HCT116 (cell line): ENCODE results near the gene DELE1. TPM values are rescaled to one million over a fixed set of nuclear protein-coding genes. Genes with fewer than 3 reads are reported as not detected.

Experiments used
- ATAC-seq: fragments of 200-7000 bp; cut with Tn5 transposase; 2 replicates; pipeline ENCODE4 v1.9.1; 2020; ENCODE audit warnings: mild to moderate bottlenecking, moderate library complexity
- BruUV-seq: library from RNA; stranded (reverse); fragments of 400-500 nt; replicated peaks from 2 replicates; lab custom pipeline; 2021; lab: Mats Ljungman, UMichigan
- CTCF ChIA-PET: fragments of 300-600 bp; sonication (Branson Sonifier 250); formaldehyde crosslinking; loops from one replicate; lab custom pipeline; 2021; ENCODE audit warnings: antibody characterized with exemption; lab: Charles Lee
- POLR2A ChIA-PET: fragments of 300-600, 350-600 bp; sonication (Branson Sonifier 250); formaldehyde crosslinking; loops from one replicate; lab custom pipeline; 2021; ENCODE audit warnings: antibody characterized with exemption; lab: Charles Lee
- RAD21 ChIA-PET, 2 experiments: fragments of 300-600 bp; sonication (Branson Sonifier 250); formaldehyde crosslinking; loops; one replicate each; lab custom pipeline; 2023; ENCODE audit warnings: low total read pairs in 2 of 2; ENCODE audit not compliant: uncharacterized antibody in 2 of 2, unreplicated experiment in 2 of 2, low non-redundant PET in 1 of 2; lab: Charles Lee
- DNase-seq: peaks from one replicate; pipeline ENCODE4 v3.0.0-alpha.2; 2010; ENCODE audit warnings: low read depth, low spot score
- H2AFZ ChIP-seq: fragments of 200-600 bp; shearing (Covaris generic), sonication (generic); 2 replicates; pipeline ENCODE4 v1.6.1; 2017; ENCODE audit warnings: low read depth, mixed run types, mixed read lengths, antibody characterized with exemption, low read length; ENCODE audit not compliant: poor library complexity, severe bottlenecking
- H3K27ac ChIP-seq: 2 replicates; pipeline ENCODE4 v1.5.1; 2012; ENCODE audit warnings: low read depth, low read length
- H3K27me3 ChIP-seq: fragments of 200-600 bp; sonication (generic); 2 replicates; pipeline ENCODE4 v1.6.1; 2016; ENCODE audit warnings: mixed run types, low read length, mixed read lengths; ENCODE audit not compliant: insufficient read depth
- H3K36me3 ChIP-seq, 2 experiments: fragments of 200-500 bp in 1 of 2; fragments of 200-600 bp in 1 of 2; sonication (Bioruptor generic) in 1 of 2; sonication (generic) in 1 of 2; 2 replicates each; pipeline versions ENCODE4 v1.5.1 to v1.6.1; 2014 to 2016; ENCODE audit warnings: low read length in 2 of 2, inconsistent platforms in 1 of 2, mixed read lengths in 1 of 2, mixed run types in 1 of 2; ENCODE audit not compliant: insufficient read depth in 2 of 2, control insufficient read depth in 1 of 2
- H3K4me1 ChIP-seq, 2 experiments: fragments of 200-600 bp in 1 of 2; sonication (generic) in 1 of 2; 2 replicates each; pipeline versions ENCODE4 v1.5.1 to v1.6.1; 2012 to 2017; ENCODE audit warnings: low read length in 2 of 2, inconsistent platforms in 1 of 2, mild to moderate bottlenecking in 1 of 2, mixed read lengths in 1 of 2, mixed run types in 1 of 2, moderate library complexity in 1 of 2; ENCODE audit not compliant: insufficient read depth in 2 of 2, control insufficient read depth in 1 of 2
- H3K4me2 ChIP-seq: fragments of 200-600 bp; sonication (generic); 2 replicates; pipeline ENCODE4 v1.6.1; 2017; ENCODE audit warnings: mixed run types, low read length, mixed read lengths
- H3K4me3 ChIP-seq, 2 experiments: fragments of 200-600 bp in 1 of 2; sonication (generic) in 1 of 2; replicated peaks in 1 of 2; 2 replicates each; pipeline ENCODE4 v1.5.1; 2011 to 2016; ENCODE audit warnings: low read length in 2 of 2, control low read depth in 1 of 2, low read depth in 1 of 2, mild to moderate bottlenecking in 1 of 2, mixed read lengths in 1 of 2, mixed run types in 1 of 2
- H3K79me2 ChIP-seq: fragments of 200-600 bp; sonication (generic); 2 replicates; pipeline ENCODE4 v1.6.1; 2017; ENCODE audit warnings: mild to moderate bottlenecking, mixed run types, low read length, moderate library complexity, mixed read lengths; ENCODE audit not compliant: insufficient read depth
- H3K9ac ChIP-seq: fragments of 200-600 bp; sonication (generic); 2 replicates; pipeline ENCODE4 v1.6.1; 2016; ENCODE audit warnings: low read length, mixed read lengths
- H3K9me2 ChIP-seq: fragments of 200-600 bp; sonication (generic), shearing (Covaris generic); 2 replicates; pipeline ENCODE4 v1.6.1; 2017; ENCODE audit warnings: mixed run types, mild to moderate bottlenecking, moderate library complexity; ENCODE audit not compliant: insufficient read depth
- H3K9me3 ChIP-seq, 2 experiments: fragments of 200-500 bp in 1 of 2; fragments of 200-600 bp in 1 of 2; sonication (Bioruptor generic) in 1 of 2; sonication (generic) in 1 of 2; 2 replicates each; pipeline ENCODE4 v1.6.1; 2014 to 2017; ENCODE audit warnings: low read length in 2 of 2, mixed read lengths in 2 of 2, inconsistent platforms in 1 of 2, low read depth in 1 of 2, mild to moderate bottlenecking in 1 of 2, mixed run types in 1 of 2, moderate library complexity in 1 of 2; ENCODE audit not compliant: control insufficient read depth in 1 of 2, insufficient read depth in 1 of 2
- H4K20me1 ChIP-seq: fragments of 200-600 bp; sonication (generic), shearing (Covaris generic); 2 replicates; pipeline ENCODE4 v1.6.1; 2017; ENCODE audit warnings: mixed run types, mild to moderate bottlenecking, moderate library complexity; ENCODE audit not compliant: insufficient read depth
- ATF3 ChIP-seq: IDR thresholded peaks from 2 replicates; pipeline ENCODE4 v1.6.1; 2012
- CBX3 ChIP-seq: IDR thresholded peaks from 2 replicates; pipeline ENCODE4 v1.6.1; 2012; ENCODE audit warnings: low read depth
- EGR1 ChIP-seq: IDR thresholded peaks from 2 replicates; pipeline ENCODE4 v1.6.1; 2012; ENCODE audit warnings: low read depth
- ELF1 ChIP-seq: IDR thresholded peaks from 2 replicates; pipeline ENCODE4 v1.6.1; 2012; ENCODE audit warnings: low read depth, borderline replicate concordance
- EZH2phosphoT487 ChIP-seq: fragments of 200-600 bp; IDR thresholded peaks from 2 replicates; pipeline ENCODE4 v1.6.1; 2018; ENCODE audit warnings: antibody characterized with exemption, borderline replicate concordance
- FOSL1 ChIP-seq: IDR thresholded peaks from 2 replicates; pipeline ENCODE4 v1.6.1; 2012; ENCODE audit warnings: low read depth
- JUND ChIP-seq: IDR thresholded peaks from 2 replicates; pipeline ENCODE4 v1.6.1; 2012
- POLR2A ChIP-seq: IDR thresholded peaks from 2 replicates; pipeline ENCODE4 v1.7.0; 2011; ENCODE audit warnings: borderline replicate concordance; ENCODE audit not compliant: insufficient read depth, insufficient read length; ENCODE audit errors: extremely low read depth
- POLR2AphosphoS5 ChIP-seq: IDR thresholded peaks from 2 replicates; pipeline ENCODE4 v1.6.1; 2011; ENCODE audit warnings: mild to moderate bottlenecking, low read depth, low read length, moderate library complexity
- RAD21 ChIP-seq: IDR thresholded peaks from 2 replicates; pipeline ENCODE4 v1.6.1; 2012; ENCODE audit warnings: low read depth, mild to moderate bottlenecking
- REST ChIP-seq: IDR thresholded peaks from 2 replicates; pipeline ENCODE4 v1.6.1; 2012; ENCODE audit warnings: low read depth
- SIN3A ChIP-seq: IDR thresholded peaks from 2 replicates; pipeline ENCODE4 v1.6.1; 2012; ENCODE audit warnings: low read depth
- TCF7L2 ChIP-seq: IDR thresholded peaks from 2 replicates; pipeline ENCODE4 v1.7.0; 2011; ENCODE audit warnings: borderline replicate concordance, inconsistent platforms; ENCODE audit not compliant: insufficient read depth, insufficient read length; ENCODE audit errors: extremely low read depth
- YY1 ChIP-seq: IDR thresholded peaks from 2 replicates; pipeline ENCODE4 v1.6.1; 2011; ENCODE audit warnings: low read length, low read depth, moderate library complexity, mild to moderate bottlenecking; ENCODE audit not compliant: insufficient replicate concordance; ENCODE audit errors: extremely low read depth
- ZFX ChIP-seq: fragments of 450-650 bp; IDR thresholded peaks from 2 replicates; pipeline ENCODE4 v1.6.1; 2017
- ZNF274 ChIP-seq: fragments of 200-500 bp; sonication (Bioruptor generic); IDR thresholded peaks from 2 replicates; pipeline ENCODE4 v1.6.1; 2014; ENCODE audit warnings: mild to moderate bottlenecking, low read depth, low read length, inconsistent platforms
- intact Hi-C: fragments of 100-400 bp; cut with micrococcal nuclease; formaldehyde crosslinking; loops from 2 replicates; pipeline ENCODE4 v1.10.0; 2022
- total RNA-seq: library from RNA; stranded (reverse); gene quantifications from one replicate; pipeline ENCODE4 v1.2.1, GENCODE V29; 2021; ENCODE audit not compliant: unreplicated experiment
- TF ChIP-seq, protein P1 (sequence below): IDR thresholded peaks from 2 replicates; pipeline ENCODE4 v1.6.1; 2012
- TF ChIP-seq, protein P2 (sequence below), 3 experiments: fragments of 200-600 bp in 1 of 3; sonication (generic) in 1 of 3; IDR thresholded peaks in 2 of 3; conservative IDR thresholded peaks in 1 of 3; 2 replicates each; pipeline ENCODE4 v1.5.1; 2012 to 2017; ENCODE audit warnings: low read depth in 2 of 3, low read length in 2 of 3, antibody characterized with exemption in 1 of 3, borderline replicate concordance in 1 of 3, control low read depth in 1 of 3, mild to moderate bottlenecking in 1 of 3, mixed read lengths in 1 of 3, mixed run types in 1 of 3, moderate library complexity in 1 of 3; ENCODE audit not compliant: insufficient read depth in 1 of 3
- TF ChIP-seq, protein P3 (sequence below): IDR thresholded peaks from 2 replicates; pipeline ENCODE4 v1.6.1; 2011; ENCODE audit warnings: mild to moderate bottlenecking, low read length, moderate library complexity; ENCODE audit not compliant: insufficient replicate concordance; ENCODE audit errors: extremely low read depth

Gene DELE1
- total RNA-seq, 1 experiment from 2014 or later: 74.1 TPM

DNA sequence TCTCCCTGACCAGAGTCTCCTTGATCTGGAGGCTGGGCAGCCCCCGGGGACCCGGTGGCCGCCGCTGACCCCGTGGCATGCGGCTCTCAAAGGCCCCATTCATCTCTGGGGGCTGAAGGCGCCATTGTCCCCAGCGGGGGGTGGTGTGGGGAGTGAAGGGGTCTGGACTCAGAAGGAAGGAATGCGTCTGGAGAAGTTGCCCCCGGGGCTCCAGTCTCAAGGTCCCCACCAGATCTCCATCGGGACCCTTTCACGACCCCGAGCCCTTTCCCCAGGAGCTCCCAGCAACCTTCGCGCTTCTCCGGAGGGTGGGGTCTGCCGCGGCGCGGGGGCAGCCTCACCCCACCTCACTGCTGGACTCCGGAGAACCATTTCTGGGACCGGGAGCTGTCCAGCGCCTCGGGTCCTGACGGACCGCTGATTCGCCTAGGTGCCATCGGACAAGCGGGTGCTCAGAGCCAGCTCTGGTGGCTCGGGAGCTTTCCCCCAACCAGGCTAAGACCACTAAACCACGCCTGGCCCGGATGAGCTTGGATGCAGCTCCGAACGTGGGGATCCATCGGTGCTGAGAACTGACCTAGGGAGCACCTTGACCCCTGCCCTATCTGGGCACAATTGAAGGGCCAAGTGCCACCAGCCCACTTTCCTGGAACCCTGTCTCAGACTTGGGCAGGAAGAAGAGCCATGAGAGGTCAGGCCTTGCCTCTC lies 40.3 kb upstream of the DELE1 start:
- no peak overlapping the region for H3K9ac ChIP-seq

More for the DNA sequence above, 40.3 kb upstream of the DELE1 start:
- Histone ChIP-seq H3K4me2 (no peak overlapping the region), H2AFZ (no peak overlapping the region), H3K27ac (no peak overlapping the region), H3K36me3 (no peaks in the 10 kb centered on the region), H3K4me1 (peaks cover 3 to 12% of the 10 kb centered on the region in 2 experiments; a peak in 3 of 4 replicates), H3K9me2 (no peaks in the 10 kb centered on the region), H3K27me3 (peaks cover 4% of the 10 kb centered on the region; the same call in 1 of the 2 replicates), H3K9me3 (no peaks in the 10 kb centered on the region), H3K79me2 (no peaks in the 10 kb centered on the region), H3K4me3 (no peak overlapping the region), H4K20me1 (no peaks in the 10 kb centered on the region)
- intact Hi-C loops: no loop called here
- ChIA-PET CTCF (no interaction called here), POLR2A (no interaction called here), RAD21 (no interaction called here)
- TF ChIP-seq, protein P1, sequence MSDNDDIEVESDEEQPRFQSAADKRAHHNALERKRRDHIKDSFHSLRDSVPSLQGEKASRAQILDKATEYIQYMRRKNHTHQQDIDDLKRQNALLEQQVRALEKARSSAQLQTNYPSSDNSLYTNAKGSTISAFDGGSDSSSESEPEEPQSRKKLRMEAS: no peak
- TF ChIP-seq SIN3A: no peak
- TF ChIP-seq REST: no peak
- no peak for TF ChIP-seq POLR2AphosphoS5
- TF ChIP-seq YY1: no peak
- TF ChIP-seq, protein P2, sequence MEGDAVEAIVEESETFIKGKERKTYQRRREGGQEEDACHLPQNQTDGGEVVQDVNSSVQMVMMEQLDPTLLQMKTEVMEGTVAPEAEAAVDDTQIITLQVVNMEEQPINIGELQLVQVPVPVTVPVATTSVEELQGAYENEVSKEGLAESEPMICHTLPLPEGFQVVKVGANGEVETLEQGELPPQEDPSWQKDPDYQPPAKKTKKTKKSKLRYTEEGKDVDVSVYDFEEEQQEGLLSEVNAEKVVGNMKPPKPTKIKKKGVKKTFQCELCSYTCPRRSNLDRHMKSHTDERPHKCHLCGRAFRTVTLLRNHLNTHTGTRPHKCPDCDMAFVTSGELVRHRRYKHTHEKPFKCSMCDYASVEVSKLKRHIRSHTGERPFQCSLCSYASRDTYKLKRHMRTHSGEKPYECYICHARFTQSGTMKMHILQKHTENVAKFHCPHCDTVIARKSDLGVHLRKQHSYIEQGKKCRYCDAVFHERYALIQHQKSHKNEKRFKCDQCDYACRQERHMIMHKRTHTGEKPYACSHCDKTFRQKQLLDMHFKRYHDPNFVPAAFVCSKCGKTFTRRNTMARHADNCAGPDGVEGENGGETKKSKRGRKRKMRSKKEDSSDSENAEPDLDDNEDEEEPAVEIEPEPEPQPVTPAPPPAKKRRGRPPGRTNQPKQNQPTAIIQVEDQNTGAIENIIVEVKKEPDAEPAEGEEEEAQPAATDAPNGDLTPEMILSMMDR (IDR thresholded peaks at IDR 0.05 in 2 of 3, conservative IDR thresholded peaks at IDR 0.05 in 1 of 3; ENCODE audit: borderline replicate concordance in 1 of 3, insufficient read depth in 1 of 3, low read depth in 2 of 3, low read length in 2 of 3): no peak
- TF ChIP-seq ELF1: no peak
- no peak for TF ChIP-seq JUND
- TF ChIP-seq CBX3: no peak
- TF ChIP-seq EGR1: no peak
- no peak for TF ChIP-seq ZNF274
- no peak for TF ChIP-seq ATF3
- TF ChIP-seq POLR2A: no peak
- no peak for TF ChIP-seq ZFX
- no peak for TF ChIP-seq TCF7L2
- no peak for TF ChIP-seq EZH2phosphoT487
- no peak for TF ChIP-seq RAD21
- TF ChIP-seq FOSL1: no peak
- TF ChIP-seq, protein P3, sequence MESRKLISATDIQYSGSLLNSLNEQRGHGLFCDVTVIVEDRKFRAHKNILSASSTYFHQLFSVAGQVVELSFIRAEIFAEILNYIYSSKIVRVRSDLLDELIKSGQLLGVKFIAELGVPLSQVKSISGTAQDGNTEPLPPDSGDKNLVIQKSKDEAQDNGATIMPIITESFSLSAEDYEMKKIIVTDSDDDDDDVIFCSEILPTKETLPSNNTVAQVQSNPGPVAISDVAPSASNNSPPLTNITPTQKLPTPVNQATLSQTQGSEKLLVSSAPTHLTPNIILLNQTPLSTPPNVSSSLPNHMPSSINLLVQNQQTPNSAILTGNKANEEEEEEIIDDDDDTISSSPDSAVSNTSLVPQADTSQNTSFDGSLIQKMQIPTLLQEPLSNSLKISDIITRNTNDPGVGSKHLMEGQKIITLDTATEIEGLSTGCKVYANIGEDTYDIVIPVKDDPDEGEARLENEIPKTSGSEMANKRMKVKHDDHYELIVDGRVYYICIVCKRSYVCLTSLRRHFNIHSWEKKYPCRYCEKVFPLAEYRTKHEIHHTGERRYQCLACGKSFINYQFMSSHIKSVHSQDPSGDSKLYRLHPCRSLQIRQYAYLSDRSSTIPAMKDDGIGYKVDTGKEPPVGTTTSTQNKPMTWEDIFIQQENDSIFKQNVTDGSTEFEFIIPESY: no peak
- no peak for DNase-seq
- ATAC-seq: no peak
- BruUV-seq: no TSS peak
